Upper lobe of right lung (tissue), 1 donor: ENCODE measurements around the gene HMHB1. TPM values are rescaled to one million over a fixed set of nuclear protein-coding genes. Genes with fewer than 3 reads are reported as not detected.

Experiments
- ATAC-seq: fragments of 200-7000 bp; cut with Tn5 transposase; one replicate; pipeline ENCODE4 v1.9.1; 2020; ENCODE audit warnings: mild to moderate bottlenecking, moderate library complexity
- DNase-seq: peaks from one replicate; pipeline ENCODE4 v3.0.0-alpha.2; 2020
- H3K27ac ChIP-seq: fragments of 200-600 bp; one replicate; pipeline ENCODE4 v1.8.0; 2022
- H3K27me3 ChIP-seq: fragments of 200-600 bp; one replicate; pipeline ENCODE4 v1.8.0; 2022; ENCODE audit warnings: mild to moderate bottlenecking
- H3K36me3 ChIP-seq: fragments of 200-600 bp; one replicate; pipeline ENCODE4 v1.8.0; 2022
- H3K4me1 ChIP-seq: fragments of 200-600 bp; one replicate; pipeline ENCODE4 v1.8.0; 2022
- H3K4me3 ChIP-seq: fragments of 200-600 bp; one replicate; pipeline ENCODE4 v1.8.0; 2022; ENCODE audit warnings: mild to moderate bottlenecking
- H3K9me3 ChIP-seq: fragments of 200-600 bp; one replicate; pipeline ENCODE4 v1.8.0; 2022
- CTCF ChIP-seq: fragments of 200-600 bp; IDR thresholded peaks from one replicate; pipeline ENCODE4 v1.8.0; 2022; ENCODE audit warnings: antibody characterized with exemption
- intact Hi-C: fragments of 100-400 bp; cut with DNase I; formaldehyde crosslinking; loops from one replicate; pipeline ENCODE4 v1.11.0; 2022
- total RNA-seq: library from RNA; stranded (reverse); fragmentation: NEBNext Ultra II Directional; extraction: Animal tissue kit (Norgen Biotek cat#: 25700); gene quantifications from one replicate; pipeline ENCODE4 v1.2.1, GENCODE V29; 2021
- donor health status: DM: no; HTN: yes; CAD: no; lungs with severe emphysema.

Gene HMHB1
- total RNA-seq, 1 donor from 2014 or later, result not detected

GRCh38 chr5:143781993-143782520 is 29.9 kb upstream of the HMHB1 start:
- H3K4me3 ChIP-seq, result no peak overlapping the region
- DNase-seq (no peak), ATAC-seq (no peak)
- TF ChIP-seq CTCF, result no peak
- H3K27ac ChIP-seq, result no peak overlapping the region
- no peaks in the 10 kb centered on the region for H3K27me3 ChIP-seq
- intact Hi-C loops, result no loop called here
- no peaks in the 10 kb centered on the region for H3K9me3 ChIP-seq
- H3K4me1 ChIP-seq, result no peaks in the 10 kb centered on the region
- no peaks in the 10 kb centered on the region for H3K36me3 ChIP-seq

- Histone ChIP-seq H3K27me3 (no peaks in the 10 kb centered on the region), H3K4me1 (no peaks in the 10 kb centered on the region), H3K4me3 (no peak overlapping the region), H3K9me3 (no peaks in the 10 kb centered on the region), H3K36me3 (no peaks in the 10 kb centered on the region), H3K27ac (no peak overlapping the region)
- TF ChIP-seq CTCF, result no peak
- DNase-seq (no peak), ATAC-seq (peak; percentile 47)
- intact Hi-C loops, result no loop called here
Measured at GRCh38 chr5:143782588-143783386, 29.2 kb upstream of the HMHB1 start.

- Histone ChIP-seq H3K36me3 (no peaks in the 10 kb centered on the region), H3K4me3 (no peak overlapping the region), H3K4me1 (peaks cover 3% of the 10 kb centered on the region), H3K9me3 (no peaks in the 10 kb centered on the region), H3K27me3 (no peaks in the 10 kb centered on the region), H3K27ac (no peak overlapping the region)
- DNase-seq (no peak), ATAC-seq (no peak)
- no peak for TF ChIP-seq CTCF
- intact Hi-C loops, result no loop called here
Measured at GRCh38 chr5:143788401-143788800, 23.6 kb upstream of the HMHB1 start.

GRCh38 chr5:143790457-143791112 is 21.4 kb upstream of the HMHB1 start:
- no peak overlapping the region for H3K27ac ChIP-seq
- TF ChIP-seq CTCF, result no peak
- H3K4me3 ChIP-seq, result no peak overlapping the region
- ATAC-seq (no peak), DNase-seq (no peak)
- no peaks in the 10 kb centered on the region for H3K27me3 ChIP-seq
- H3K4me1 ChIP-seq, result peaks cover 3% of the 10 kb centered on the region
- no peaks in the 10 kb centered on the region for H3K9me3 ChIP-seq
- intact Hi-C loops, result no loop called here
- no peaks in the 10 kb centered on the region for H3K36me3 ChIP-seq

- Histone ChIP-seq H3K4me1 (peaks cover 3% of the 10 kb centered on the region), H3K27ac (no peak overlapping the region), H3K36me3 (no peaks in the 10 kb centered on the region), H3K9me3 (no peaks in the 10 kb centered on the region), H3K27me3 (no peaks in the 10 kb centered on the region), H3K4me3 (no peak overlapping the region)
- no peak for DNase-seq
- no peak for TF ChIP-seq CTCF
- intact Hi-C loops, result no loop called here
- no peak for ATAC-seq
Measured at GRCh38 chr5:143791848-143792731, 19.9 kb upstream of the HMHB1 start.
